ENCODE results near the gene ZNF778. TPM values are rescaled to one million over a fixed set of nuclear protein-coding genes. Genes with fewer than 3 reads are reported as not detected.
"Not testable (repeated sequence)": the region's sequence is repeated elsewhere in the genome, so short reads cannot be mapped to it uniquely, and the experiment has no call there.

The ZNF778 gene
- total RNA-seq, 2 donors from 2014 or later, result 7.5 to 23.3 TPM

- not testable (repeated sequence) for H3K27me3 Mint-ChIP-seq; H3K9me3 Mint-ChIP-seq; H3K4me1 Mint-ChIP-seq (ENCODE audit: low read depth in 2 of 2); H3K4me3 Mint-ChIP-seq; DNase-seq (ENCODE audit: low spot score); H3K36me3 Mint-ChIP-seq; ATAC-seq; H3K27ac Mint-ChIP-seq
Observed at GRCh38 chr16:89186593-89187031, 30.9 kb upstream of the ZNF778 start.

GRCh38 chr16:89187032-89187769, 30.3 kb upstream of the ZNF778 start:
- Mint-ChIP-seq H3K4me1 (ENCODE audit: low read depth in 2 of 2) (no peaks in the 10 kb centered on the region), H3K27me3 (no peaks in the 10 kb centered on the region), H3K36me3 (no peaks in the 10 kb centered on the region), H3K9me3 (no peaks in the 10 kb centered on the region), H3K27ac (no peak overlapping the region), H3K4me3 (no peak overlapping the region)
- ATAC-seq (peak; percentile 39 to 55), DNase-seq (ENCODE audit: low spot score) (no peak)

- Mint-ChIP-seq H3K4me3 (no peak overlapping the region), H3K27ac (no peak overlapping the region), H3K9me3 (no peaks in the 10 kb centered on the region), H3K4me1 (ENCODE audit: low read depth in 2 of 2) (no peaks in the 10 kb centered on the region), H3K36me3 (no peaks in the 10 kb centered on the region), H3K27me3 (no peaks in the 10 kb centered on the region)
- peak; percentile 6 to 16 for ATAC-seq
- no peak for DNase-seq (ENCODE audit: low spot score)
Observed at GRCh38 chr16:89187770-89188392, 29.6 kb upstream of the ZNF778 start.

GRCh38 chr16:89188471-89189357, 28.8 kb upstream of the ZNF778 start:
- not testable (repeated sequence) for H3K4me3 Mint-ChIP-seq; H3K9me3 Mint-ChIP-seq; H3K4me1 Mint-ChIP-seq (ENCODE audit: low read depth in 2 of 2); DNase-seq (ENCODE audit: low spot score); H3K27ac Mint-ChIP-seq; H3K36me3 Mint-ChIP-seq; ATAC-seq; H3K27me3 Mint-ChIP-seq

- Mint-ChIP-seq H3K36me3 (no peaks in the 10 kb centered on the region), H3K4me3 (no peak overlapping the region), H3K4me1 (ENCODE audit: low read depth in 2 of 2) (no peaks in the 10 kb centered on the region), H3K27ac (no peak overlapping the region), H3K27me3 (no peaks in the 10 kb centered on the region), H3K9me3 (no peaks in the 10 kb centered on the region)
- DNase-seq (ENCODE audit: low spot score) (peak; percentile 13), ATAC-seq (no peak)
Observed at GRCh38 chr16:89189358-89190025, 28.0 kb upstream of the ZNF778 start.

- H3K27me3 Mint-ChIP-seq, result no peaks in the 10 kb centered on the region
- DNase-seq (ENCODE audit: low spot score), result no peak
Observed at GRCh38 chr16:89190150-89190958, 27.1 kb upstream of the ZNF778 start.

GRCh38 chr16:89191033-89191900, 26.2 kb upstream of the ZNF778 start:
- ATAC-seq, result no peak
- no peak overlapping the region for H3K27ac Mint-ChIP-seq
- DNase-seq (ENCODE audit: low spot score), result no peak
- H3K36me3 Mint-ChIP-seq, result no peaks in the 10 kb centered on the region
- H3K9me3 Mint-ChIP-seq, result no peaks in the 10 kb centered on the region
- no peaks in the 10 kb centered on the region for H3K27me3 Mint-ChIP-seq
- peak overlapping the region; percentile 20 for H3K4me3 Mint-ChIP-seq
- H3K4me1 Mint-ChIP-seq (ENCODE audit: low read depth in 2 of 2), result no peaks in the 10 kb centered on the region

More at GRCh38 chr16:89190150-89190958, 27.1 kb upstream of the ZNF778 start:
- Mint-ChIP-seq H3K9me3 (no peaks in the 10 kb centered on the region), H3K4me3 (no peak overlapping the region), H3K4me1 (ENCODE audit: low read depth in 2 of 2) (no peaks in the 10 kb centered on the region), H3K36me3 (no peaks in the 10 kb centered on the region), H3K27ac (no peak overlapping the region)
- ATAC-seq, result no peak

GRCh38 chr16:89191901-89192185, 25.7 kb upstream of the ZNF778 start:
- H3K4me1 Mint-ChIP-seq (ENCODE audit: low read depth in 2 of 2), result no peaks in the 10 kb centered on the region
- H3K9me3 Mint-ChIP-seq, result no peaks in the 10 kb centered on the region
- no peaks in the 10 kb centered on the region for H3K27me3 Mint-ChIP-seq
- H3K27ac Mint-ChIP-seq, result no peak overlapping the region
- H3K4me3 Mint-ChIP-seq, result no peak overlapping the region
- DNase-seq (ENCODE audit: low spot score), result no peak
- H3K36me3 Mint-ChIP-seq, result no peaks in the 10 kb centered on the region
- ATAC-seq, result no peak

GRCh38 chr16:89192186-89192955, 25.1 kb upstream of the ZNF778 start:
- peak overlapping the region; percentile 22 for H3K4me3 Mint-ChIP-seq
- not testable (repeated sequence) for H3K27ac Mint-ChIP-seq; H3K36me3 Mint-ChIP-seq; H3K27me3 Mint-ChIP-seq; H3K9me3 Mint-ChIP-seq; H3K4me1 Mint-ChIP-seq (ENCODE audit: low read depth in 2 of 2)
- peak; percentile 86 for DNase-seq (ENCODE audit: low spot score)
- peak; percentile 68 to 75 for ATAC-seq

- H3K36me3 Mint-ChIP-seq, result no peaks in the 10 kb centered on the region
Observed at GRCh38 chr16:89192956-89193575, 24.4 kb upstream of the ZNF778 start.

GRCh38 chr16:89193576-89194293, 23.8 kb upstream of the ZNF778 start:
- no peak for ATAC-seq
- DNase-seq (ENCODE audit: low spot score), result no peak

More at GRCh38 chr16:89192956-89193575, 24.4 kb upstream of the ZNF778 start:
- peak; percentile 84 for DNase-seq (ENCODE audit: low spot score)
- ATAC-seq, result peak; percentile 64 to 83
- Mint-ChIP-seq H3K4me3 (peak overlapping the region; percentile 22), H3K27ac (no peak overlapping the region), H3K4me1 (ENCODE audit: low read depth in 2 of 2) (no peaks in the 10 kb centered on the region), H3K27me3 (peaks cover 0 to 2% of the 10 kb centered on the region in 2 donors), H3K9me3 (no peaks in the 10 kb centered on the region)

More at GRCh38 chr16:89193576-89194293, 23.8 kb upstream of the ZNF778 start:
- no peaks in the 10 kb centered on the region for H3K4me1 Mint-ChIP-seq (ENCODE audit: low read depth in 2 of 2)
- peaks cover 0 to 2% of the 10 kb centered on the region in 2 donors for H3K27me3 Mint-ChIP-seq
- no peaks in the 10 kb centered on the region for H3K36me3 Mint-ChIP-seq
- no peaks in the 10 kb centered on the region for H3K9me3 Mint-ChIP-seq
- no peak overlapping the region for H3K4me3 Mint-ChIP-seq
- no peak overlapping the region for H3K27ac Mint-ChIP-seq

Data from natural killer cell treated with Interleukin-12 subunit alpha and Interleukin-12 subunit beta and Interleukin-15 and Interleukin-18, amount 100 ng/mL, for 72 hours (primary cell).